Osteocyte (in vitro differentiated cells): ENCODE measurements around the gene NPEPL1. TPM values are rescaled to one million over a fixed set of nuclear protein-coding genes. Genes with fewer than 3 reads are reported as not detected.
A peak's percentile ranks its signal among the peaks of the same experiment; 100 is the strongest.

Experiments
- DNase-seq: peaks from one replicate; pipeline ENCODE4 v3.0.0; 2021; ENCODE audit warnings: mixed read lengths; ENCODE audit not compliant: unreplicated experiment; ENCODE audit errors: extremely low spot score
- H3K27ac Mint-ChIP-seq: one replicate; pipeline ENCODE4 v1.8.0; 2021; ENCODE audit warnings: mild to moderate bottlenecking, mixed read lengths; ENCODE audit not compliant: unreplicated experiment
- H3K27me3 Mint-ChIP-seq: one replicate; pipeline ENCODE4 v1.8.0; 2021; ENCODE audit warnings: mixed read lengths; ENCODE audit not compliant: unreplicated experiment
- H3K36me3 Mint-ChIP-seq: one replicate; pipeline ENCODE4 v1.8.0; 2021; ENCODE audit warnings: mixed read lengths; ENCODE audit not compliant: unreplicated experiment
- H3K4me1 Mint-ChIP-seq: one replicate; pipeline ENCODE4 v1.8.0; 2021; ENCODE audit warnings: mixed read lengths; ENCODE audit not compliant: unreplicated experiment
- H3K4me3 Mint-ChIP-seq: one replicate; pipeline ENCODE4 v1.8.0; 2021; ENCODE audit warnings: mild to moderate bottlenecking, moderate library complexity, mixed read lengths; ENCODE audit not compliant: unreplicated experiment
- H3K9me3 Mint-ChIP-seq: one replicate; pipeline ENCODE4 v1.8.0; 2021; ENCODE audit warnings: mixed read lengths; ENCODE audit not compliant: unreplicated experiment
- total RNA-seq: library from RNA; stranded (reverse); gene quantifications from 2 replicates; pipeline ENCODE4 v1.2.1, GENCODE V29; 2021
- TF ChIP-seq, protein P1 (sequence below): fragments of 200-600 bp; sonication (generic); IDR thresholded peaks from 2 replicates; pipeline ENCODE4 v1.5.0; 2021; ENCODE audit warnings: antibody characterized with exemption, mild to moderate bottlenecking, moderate library complexity

Gene NPEPL1
- total RNA-seq, 1 donor from 2014 or later, result 13.6 TPM

- TF ChIP-seq, protein P1, sequence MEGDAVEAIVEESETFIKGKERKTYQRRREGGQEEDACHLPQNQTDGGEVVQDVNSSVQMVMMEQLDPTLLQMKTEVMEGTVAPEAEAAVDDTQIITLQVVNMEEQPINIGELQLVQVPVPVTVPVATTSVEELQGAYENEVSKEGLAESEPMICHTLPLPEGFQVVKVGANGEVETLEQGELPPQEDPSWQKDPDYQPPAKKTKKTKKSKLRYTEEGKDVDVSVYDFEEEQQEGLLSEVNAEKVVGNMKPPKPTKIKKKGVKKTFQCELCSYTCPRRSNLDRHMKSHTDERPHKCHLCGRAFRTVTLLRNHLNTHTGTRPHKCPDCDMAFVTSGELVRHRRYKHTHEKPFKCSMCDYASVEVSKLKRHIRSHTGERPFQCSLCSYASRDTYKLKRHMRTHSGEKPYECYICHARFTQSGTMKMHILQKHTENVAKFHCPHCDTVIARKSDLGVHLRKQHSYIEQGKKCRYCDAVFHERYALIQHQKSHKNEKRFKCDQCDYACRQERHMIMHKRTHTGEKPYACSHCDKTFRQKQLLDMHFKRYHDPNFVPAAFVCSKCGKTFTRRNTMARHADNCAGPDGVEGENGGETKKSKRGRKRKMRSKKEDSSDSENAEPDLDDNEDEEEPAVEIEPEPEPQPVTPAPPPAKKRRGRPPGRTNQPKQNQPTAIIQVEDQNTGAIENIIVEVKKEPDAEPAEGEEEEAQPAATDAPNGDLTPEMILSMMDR, result no peak
- DNase-seq, result peak; percentile 73
- H3K27ac Mint-ChIP-seq, result no peak overlapping the region
- no peaks in the 10 kb centered on the region for H3K27me3 Mint-ChIP-seq
- no peak overlapping the region for H3K4me3 Mint-ChIP-seq
- H3K9me3 Mint-ChIP-seq, result no peaks in the 10 kb centered on the region
- H3K36me3 Mint-ChIP-seq, result peaks cover 12% of the 10 kb centered on the region
- H3K4me1 Mint-ChIP-seq, result peaks cover 9% of the 10 kb centered on the region
Observed at GRCh38 chr20:58695084-58695722, 2.6 kb downstream of the NPEPL1 start.

- Mint-ChIP-seq H3K4me3 (no peak overlapping the region), H3K27me3 (no peaks in the 10 kb centered on the region), H3K36me3 (peaks cover 12% of the 10 kb centered on the region), H3K4me1 (peaks cover 2% of the 10 kb centered on the region), H3K27ac (no peak overlapping the region), H3K9me3 (no peaks in the 10 kb centered on the region)
- DNase-seq, result peak; percentile 69
- TF ChIP-seq, protein P1, result no peak
Observed at GRCh38 chr20:58695895-58696375, 3.3 kb downstream of the NPEPL1 start.

GRCh38 chr20:58696411-58696961, 3.9 kb downstream of the NPEPL1 start:
- no peaks in the 10 kb centered on the region for H3K4me1 Mint-ChIP-seq
- H3K27me3 Mint-ChIP-seq, result no peaks in the 10 kb centered on the region
- H3K9me3 Mint-ChIP-seq, result no peaks in the 10 kb centered on the region
- peaks cover 12% of the 10 kb centered on the region for H3K36me3 Mint-ChIP-seq
- TF ChIP-seq, protein P1, result no peak
- DNase-seq, result no peak
- H3K27ac Mint-ChIP-seq, result no peak overlapping the region
- no peak overlapping the region for H3K4me3 Mint-ChIP-seq

GRCh38 chr20:58697201-58697866, 4.7 kb downstream of the NPEPL1 start:
- Mint-ChIP-seq H3K4me1 (no peaks in the 10 kb centered on the region), H3K27ac (no peak overlapping the region), H3K36me3 (peaks cover 12% of the 10 kb centered on the region), H3K27me3 (no peaks in the 10 kb centered on the region), H3K4me3 (no peak overlapping the region), H3K9me3 (no peaks in the 10 kb centered on the region)
- TF ChIP-seq, protein P1, result no peak
- DNase-seq, result no peak
